ENCODE results near the gene WDR18.

WDR18 gene

DNA sequence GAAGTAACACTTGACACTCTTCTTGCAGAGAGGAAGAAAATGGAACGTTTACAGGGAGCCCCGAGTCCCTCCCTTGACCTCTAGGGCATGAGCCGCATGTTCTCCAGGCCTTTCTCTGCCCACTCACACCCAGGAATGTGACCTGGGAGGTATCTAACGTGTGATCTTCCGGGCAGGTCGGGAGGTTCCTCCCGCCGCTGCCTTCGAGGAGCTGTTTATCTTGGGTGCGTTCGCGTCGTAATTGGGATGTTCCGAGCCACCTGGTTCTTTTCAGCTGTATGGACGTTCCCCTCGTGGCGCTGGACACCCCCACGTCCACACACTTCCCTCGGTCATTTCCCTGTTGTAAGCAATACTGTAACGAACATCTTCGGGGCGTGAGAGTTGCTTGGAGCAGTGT, 44.7 kb upstream of the WDR18 start:
- Histone ChIP-seq H3K27ac (no peak overlapping the region), H3K27me3 (no peaks in the 10 kb centered on the region), H3K4me1 (peaks cover 0 to 25% (median 19%) of the 10 kb centered on the region in 4 donors), H3K9me3 (no peaks in the 10 kb centered on the region), H3K36me3 (peaks cover 0 to 4% (median 0%) of the 10 kb centered on the region in 3 donors), H3K4me3 (no peak overlapping the region)
- intact Hi-C loops (cut with DNase I; ENCODE audit: low total_unique reads), result no loop called here
- no peak for DNase-seq
- TF ChIP-seq CTCF (IDR thresholded peaks at IDR 0.05), result no peak

- intact Hi-C loops (cut with DNase I; ENCODE audit: low total_unique reads), result no loop called here
- peak overlapping the region; percentile 63 to 74 for H3K27ac ChIP-seq
These were observed 44.2 kb upstream of the WDR18 start for GRCh38 chr19:939922-940321.

DNA sequence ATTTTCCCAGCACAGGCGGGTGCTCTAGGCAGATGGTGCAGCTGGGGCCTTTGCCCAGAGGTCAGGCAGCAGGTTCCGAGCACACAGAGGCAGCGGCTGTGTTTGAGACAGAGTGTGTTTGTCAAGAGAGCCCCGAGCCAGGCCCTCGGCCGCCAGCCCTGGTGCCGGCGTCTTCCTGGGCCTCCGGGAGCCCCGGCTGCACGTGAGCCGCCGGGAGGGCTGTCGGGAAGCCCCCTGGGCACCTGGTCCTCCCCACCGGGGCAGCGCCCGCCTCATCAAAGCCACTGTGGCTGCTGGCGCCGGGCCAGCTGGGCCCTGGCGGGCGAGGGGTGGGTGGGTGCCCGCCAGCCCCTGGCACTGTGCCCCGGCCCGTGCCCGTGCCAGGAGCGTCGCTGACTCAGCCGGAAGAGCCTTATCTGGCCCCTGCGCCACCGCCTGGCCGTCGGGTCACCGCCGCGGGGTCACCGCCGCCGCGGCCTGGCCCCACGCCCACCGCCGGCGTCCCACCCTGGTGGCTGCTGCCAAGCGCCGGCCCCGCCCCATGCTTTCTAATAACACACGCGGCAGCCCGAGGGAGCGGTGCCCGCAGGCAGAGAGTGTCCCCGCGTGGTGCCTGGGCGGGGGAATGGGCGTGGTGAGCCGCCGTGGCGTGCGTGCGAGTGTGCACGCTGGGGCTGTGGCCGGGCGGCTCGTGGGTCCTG, 43.4 kb upstream of the WDR18 start:
- TF ChIP-seq CTCF (IDR thresholded peaks at IDR 0.05), result no peak
- H3K9me3 ChIP-seq, result no peaks in the 10 kb centered on the region
- intact Hi-C loops (cut with DNase I; ENCODE audit: low total_unique reads), result no loop called here

More at GRCh38 chr19:939922-940321, 44.2 kb upstream of the WDR18 start:
- Histone ChIP-seq H3K4me3 (no peak overlapping the region), H3K9me3 (no peaks in the 10 kb centered on the region), H3K4me1 (peaks cover 0 to 21% (median 15%) of the 10 kb centered on the region in 4 donors), H3K27me3 (no peaks in the 10 kb centered on the region), H3K36me3 (peaks cover 0 to 4% (median 0%) of the 10 kb centered on the region in 3 donors)
- no peak for TF ChIP-seq CTCF (IDR thresholded peaks at IDR 0.05)
- DNase-seq, result no peak

GRCh38 chr19:941292-942132, 42.6 kb upstream of the WDR18 start:
- Histone ChIP-seq H3K9me3 (no peaks in the 10 kb centered on the region), H3K4me3 (peak overlapping the region; percentile 20 to 45), H3K4me1 (peaks cover 0 to 13% (median 9%) of the 10 kb centered on the region in 4 donors), H3K36me3 (peaks cover 0 to 4% (median 0%) of the 10 kb centered on the region in 3 donors), H3K27ac (peak overlapping the region; percentile 63 to 74), H3K27me3 (no peaks in the 10 kb centered on the region)
- no peak for TF ChIP-seq CTCF (IDR thresholded peaks at IDR 0.05)
- intact Hi-C loops (cut with DNase I; ENCODE audit: low total_unique reads), result no loop called here
- DNase-seq, result no peak

More for the DNA sequence above, 43.4 kb upstream of the WDR18 start:
- H3K27ac ChIP-seq, result peak overlapping the region; percentile 63 to 74
- DNase-seq, result peak; percentile 80 to 87
- H3K27me3 ChIP-seq, result no peaks in the 10 kb centered on the region
- peak overlapping the region; percentile 20 to 45 for H3K4me3 ChIP-seq
- peaks cover 0 to 4% (median 0%) of the 10 kb centered on the region in 3 donors for H3K36me3 ChIP-seq
- H3K4me1 ChIP-seq, result peaks cover 0 to 13% (median 9%) of the 10 kb centered on the region in 4 donors

GRCh38 chr19:942133-942645, 42.0 kb upstream of the WDR18 start:
- H3K27ac ChIP-seq, result no peak overlapping the region
- no peak overlapping the region for H3K4me3 ChIP-seq
- TF ChIP-seq CTCF (IDR thresholded peaks at IDR 0.05), result no peak
- H3K9me3 ChIP-seq, result no peaks in the 10 kb centered on the region
- no peaks in the 10 kb centered on the region for H3K27me3 ChIP-seq
- peaks cover 0 to 4% (median 0%) of the 10 kb centered on the region in 3 donors for H3K36me3 ChIP-seq
- H3K4me1 ChIP-seq, result peaks cover 0 to 13% (median 9%) of the 10 kb centered on the region in 4 donors
- no peak for DNase-seq
- intact Hi-C loops (cut with DNase I; ENCODE audit: low total_unique reads), result no loop called here
